GM12865 (cell line): Measurements from ENCODE around the gene ZNF511.

Source experiments
- DNase-seq: peaks from one replicate; pipeline ENCODE4 v3.0.0; 2010; ENCODE audit warnings: low read depth
- H3K4me3 ChIP-seq: 2 replicates; pipeline ENCODE4 v1.5.1; 2011; ENCODE audit warnings: mild to moderate bottlenecking, low read depth, low read length, control low read depth
- CTCF ChIP-seq: IDR thresholded peaks from 2 replicates; pipeline ENCODE4 v1.5.1; 2011; ENCODE audit warnings: low read length, control low read depth, low read depth, inconsistent platforms; ENCODE audit not compliant: insufficient read depth; ENCODE audit errors: missing control alignments

Gene ZNF511

GRCh38 chr10:133308421-133309099 lies at the start of gene ZNF511, which contains the start of gene TUBGCP2:
TSS of gene ZNF511 (plus strand) at chr10:133308914. CDS start at chr10:133308944, 30 bp downstream.
TSS of gene TUBGCP2 (minus strand) at chr10:133308872. CDS start at chr10:133302941, 5,931 bp downstream.
- DNase-seq: peak; percentile 90
- peak; percentile 19 for TF ChIP-seq CTCF
- peak within 1 kb of the TSS; percentile 96 for H3K4me3 ChIP-seq

- H3K4me3 ChIP-seq: no peak overlapping the region
- TF ChIP-seq CTCF: no peak
- no peak for DNase-seq
These were observed 49.1 kb upstream of the ZNF511 start for GRCh38 chr10:133259602-133259989.

- H3K4me3 ChIP-seq: peak overlapping the region; percentile 78
- TF ChIP-seq CTCF: no peak
- peak; percentile 68 for DNase-seq
These were observed 47.6 kb upstream of the ZNF511 start for GRCh38 chr10:133260895-133261725.

- DNase-seq: peak; percentile 89
- no peak for TF ChIP-seq CTCF
- H3K4me3 ChIP-seq: peak overlapping the region; percentile 78
These were observed 46.9 kb upstream of the ZNF511 start for GRCh38 chr10:133261726-133262325.

GRCh38 chr10:133262696-133263095 lies 46.0 kb upstream of the ZNF511 start:
- no peak overlapping the region for H3K4me3 ChIP-seq
- no peak for DNase-seq
- TF ChIP-seq CTCF: no peak

- DNase-seq: no peak
- H3K4me3 ChIP-seq: no peak overlapping the region
- TF ChIP-seq CTCF: no peak
These were observed 45.0 kb upstream of the ZNF511 start for GRCh38 chr10:133263674-133264073.
